Activated CD4-positive, alpha-beta T cell treated with anti-CD3 and anti-CD28 coated beads, Interleukin-2, amount 50 U/mL, for 16 hours (primary cell): ENCODE measurements around the gene PSD2.

Experiments used
- DNase-seq: peaks from one replicate; pipeline ENCODE4 v3.0.0-alpha.2; 2020

Gene PSD2

DNA sequence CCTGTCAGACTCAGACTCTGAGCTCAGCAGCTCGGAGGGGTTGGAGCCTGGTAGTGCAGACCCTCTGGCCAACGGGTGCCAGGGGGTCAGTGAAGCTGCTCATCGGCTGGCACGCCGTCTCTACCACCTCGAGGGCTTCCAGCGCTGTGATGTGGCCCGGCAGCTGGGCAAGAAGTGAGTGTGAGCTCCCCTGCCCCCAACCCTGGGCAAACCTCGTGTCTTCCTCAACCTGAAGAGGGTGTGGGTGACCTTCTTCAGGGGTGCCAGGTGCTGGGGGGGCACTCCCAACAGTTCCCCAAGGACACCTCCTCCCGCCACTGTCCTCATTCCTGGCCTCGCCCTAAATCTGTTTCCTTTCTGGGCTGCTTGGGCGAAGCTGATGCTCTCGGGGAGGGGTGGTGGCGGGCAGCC, 18.6 kb downstream of the PSD2 start:
- DNase-seq, result no peak

DNA sequence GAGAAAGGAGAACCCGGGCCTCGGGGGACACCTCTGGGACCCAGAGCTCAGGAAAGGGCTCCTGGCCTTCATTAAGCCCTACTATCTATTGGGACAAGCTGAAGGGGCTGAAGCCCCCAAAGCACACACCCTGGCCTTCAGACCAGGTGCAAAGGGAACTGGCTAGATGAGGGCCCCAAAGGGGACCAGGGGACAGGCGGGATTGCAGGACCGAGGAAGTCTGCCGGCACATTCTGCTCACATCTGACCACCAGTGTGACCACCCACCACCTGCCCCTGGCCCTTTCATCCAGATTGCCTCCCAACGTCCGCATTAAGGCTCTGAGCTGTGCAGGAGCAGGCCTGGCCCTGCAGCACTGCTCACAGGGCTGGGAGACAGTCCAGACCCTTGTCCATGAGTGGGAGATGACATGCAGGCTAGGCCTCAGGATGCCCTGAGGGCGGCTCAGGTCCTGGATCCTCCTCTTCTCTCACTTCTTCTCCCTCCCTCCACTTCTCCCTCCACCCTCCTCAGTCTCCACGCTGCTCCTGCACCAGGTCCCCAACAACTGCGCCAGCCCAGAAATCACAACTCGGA, 19.2 kb downstream of the PSD2 start:
- no peak for DNase-seq

DNA sequence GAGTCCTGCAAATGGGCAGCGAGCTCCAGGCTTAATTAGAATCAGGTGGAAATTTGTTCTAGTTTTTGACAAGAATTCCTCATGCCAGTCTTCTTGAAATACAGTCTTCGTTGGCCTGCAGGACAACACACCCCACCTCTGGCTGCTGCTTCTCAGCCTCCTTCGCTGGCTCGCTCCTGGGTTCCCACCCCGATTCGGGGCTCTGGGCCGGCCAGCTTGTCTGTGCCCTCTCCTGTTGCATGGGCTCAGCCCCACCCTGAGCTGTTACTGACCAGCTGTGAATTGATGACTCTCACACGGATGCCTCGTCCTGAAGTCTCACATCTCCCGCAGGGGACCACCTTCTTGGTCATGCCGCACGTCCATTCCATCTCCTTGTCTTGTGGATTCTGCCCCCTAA, 21.0 kb downstream of the PSD2 start:
- no peak for DNase-seq

DNA sequence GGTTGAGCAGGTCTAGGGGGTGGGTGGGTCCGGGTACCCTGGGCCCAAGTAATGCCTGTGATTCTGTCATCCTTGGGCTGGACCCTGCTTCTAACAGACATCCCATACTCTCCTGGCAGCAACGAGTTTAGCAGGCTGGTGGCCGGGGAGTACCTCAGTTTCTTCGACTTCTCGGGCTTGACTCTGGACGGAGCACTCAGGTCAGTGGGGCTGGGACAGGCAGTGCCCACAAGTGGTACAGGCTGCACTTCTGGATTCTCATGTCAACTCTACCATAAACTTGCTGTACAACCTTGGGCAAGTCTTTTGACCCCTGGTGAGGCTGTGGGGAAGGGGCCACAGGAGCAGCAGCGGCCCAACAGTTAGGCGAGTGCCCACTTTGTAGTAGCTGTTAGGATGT, 21.8 kb downstream of the PSD2 start:
- no peak for DNase-seq

DNA sequence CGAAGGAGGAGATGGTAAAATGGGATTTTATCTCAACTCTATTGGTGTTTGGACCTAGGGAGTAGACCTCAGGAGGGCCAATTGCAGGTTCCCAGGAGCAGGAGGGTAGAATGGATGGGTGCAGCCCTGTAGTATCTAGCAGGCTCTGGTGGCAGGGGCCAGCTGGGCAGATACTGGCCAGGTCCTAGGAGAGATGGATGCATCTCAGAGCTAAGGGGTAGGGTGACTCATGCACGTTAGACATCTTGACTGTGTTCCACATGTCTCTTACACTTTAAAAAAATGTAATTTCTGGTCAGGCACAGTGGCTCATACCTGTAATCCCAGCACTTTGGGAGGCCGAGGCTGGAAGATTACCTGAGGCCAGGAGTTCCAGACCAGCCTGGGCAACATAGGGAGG, 22.4 kb downstream of the PSD2 start:
- no peak for DNase-seq

DNA sequence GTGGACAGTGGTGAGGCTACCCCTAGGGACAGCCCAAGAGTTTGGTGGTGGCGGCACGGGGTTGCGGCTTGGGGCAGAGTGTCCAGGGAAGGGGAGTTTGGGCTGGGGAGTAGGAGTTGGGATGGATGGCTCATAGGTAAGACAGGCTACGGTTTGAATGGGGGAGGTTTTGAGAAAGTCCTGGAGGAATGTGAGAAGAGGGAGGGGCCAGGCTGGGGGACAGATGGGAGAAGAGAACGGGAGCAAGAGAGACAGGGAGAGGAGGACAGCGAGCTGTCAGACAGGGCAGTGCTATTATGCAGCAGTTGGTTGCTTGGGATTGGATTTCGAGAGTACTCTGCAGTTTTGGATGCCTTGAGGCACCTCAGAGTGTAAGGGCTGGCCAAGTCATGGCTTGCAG, 24.5 kb downstream of the PSD2 start:
- no peak for DNase-seq

DNA sequence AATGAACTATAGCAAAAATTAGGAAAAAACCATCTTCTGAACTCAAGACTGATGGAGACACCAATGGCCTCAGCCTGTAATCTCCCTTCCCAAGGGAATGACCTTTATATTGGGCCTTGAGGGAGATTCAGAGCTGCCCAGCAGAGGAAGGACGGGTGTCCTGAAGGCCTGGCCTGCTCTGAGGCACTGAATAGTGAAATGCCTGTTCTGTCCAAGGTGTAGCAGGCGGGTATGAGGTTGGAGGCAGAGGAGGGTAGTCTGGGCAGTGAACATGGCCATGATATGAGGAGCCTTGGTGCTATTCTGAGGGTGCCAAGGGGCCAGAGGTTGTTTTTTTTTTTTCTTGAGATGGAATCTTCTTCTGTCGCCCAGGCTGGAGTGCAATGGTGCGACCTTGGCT, 25.0 kb downstream of the PSD2 start:
- DNase-seq, result no peak

DNA sequence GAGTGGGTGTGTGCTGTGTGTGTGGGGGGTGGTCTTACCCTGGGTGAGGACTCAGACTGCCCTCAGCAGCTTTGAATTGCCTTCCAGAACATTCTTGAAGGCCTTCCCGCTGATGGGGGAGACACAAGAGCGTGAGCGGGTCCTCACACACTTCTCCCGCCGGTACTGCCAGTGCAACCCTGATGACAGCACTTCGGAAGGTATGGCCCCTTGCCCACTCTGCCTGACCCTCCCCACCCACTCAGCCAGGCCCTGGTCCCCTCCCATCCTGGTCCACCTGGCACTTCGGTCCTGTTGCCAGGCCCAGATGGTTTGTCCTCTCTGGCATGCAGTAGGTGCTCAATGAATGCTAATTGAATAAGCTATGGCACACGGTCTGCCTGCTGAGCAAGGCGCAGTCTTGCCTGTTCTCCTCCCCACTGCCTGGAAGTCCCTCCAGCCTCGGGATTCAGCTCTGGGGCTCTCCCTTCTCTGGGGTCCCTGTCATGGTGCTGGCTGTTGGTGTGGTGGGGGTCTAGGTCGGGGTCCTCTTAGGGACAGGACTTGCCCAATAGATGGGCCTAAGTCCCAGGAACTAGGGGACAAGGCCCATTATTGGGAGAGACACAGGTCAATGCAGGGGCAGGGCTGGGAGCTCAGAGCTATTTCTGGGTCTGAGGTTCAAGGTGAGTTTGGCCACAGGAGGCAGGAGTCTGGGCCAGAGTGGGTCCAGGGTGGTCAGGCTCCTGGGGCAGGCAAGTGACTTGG, 26.4 kb downstream of the PSD2 start:
- no peak for DNase-seq

DNA sequence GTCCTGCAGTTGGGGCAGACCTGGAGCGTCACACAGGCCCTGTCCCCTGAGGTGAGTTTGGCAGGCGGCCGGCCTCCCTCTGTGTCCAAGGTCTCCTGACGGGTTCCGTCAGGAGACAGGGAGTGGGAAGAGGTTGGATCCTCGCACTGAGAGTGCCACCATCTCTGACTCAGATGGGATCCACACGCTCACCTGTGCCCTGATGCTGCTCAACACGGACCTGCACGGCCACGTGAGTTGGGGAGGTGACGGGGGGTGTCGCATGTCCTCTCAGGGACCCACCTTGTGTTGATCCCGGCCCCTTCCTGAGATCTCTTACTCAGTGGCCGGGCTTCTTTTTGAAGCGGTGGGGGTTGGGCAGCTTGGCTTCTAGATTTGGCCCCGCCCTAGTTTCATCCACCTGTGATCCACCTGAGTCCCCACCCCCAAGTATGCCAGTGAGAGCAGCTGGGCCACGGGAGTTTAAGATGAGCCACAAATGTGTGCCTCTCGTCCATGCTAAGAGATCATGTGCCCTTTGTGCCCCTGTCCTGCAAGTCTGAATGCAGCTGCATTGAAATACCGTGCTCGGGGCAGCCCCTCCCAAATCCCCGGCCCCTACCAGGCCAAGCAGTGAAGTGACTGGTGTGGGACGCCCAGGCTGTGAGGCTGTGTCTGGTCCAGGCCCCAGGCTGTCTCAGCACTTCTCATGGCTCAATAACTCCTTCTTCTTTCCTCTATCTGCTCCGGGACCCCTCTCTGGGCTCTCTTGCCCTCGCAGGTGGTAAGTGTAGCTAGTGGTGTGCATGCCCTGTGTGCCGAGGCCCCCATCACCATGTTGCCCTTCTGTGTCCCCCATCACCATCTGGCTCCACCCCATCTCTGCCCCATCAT, 27.2 kb downstream of the PSD2 start:
- no peak for DNase-seq

DNA sequence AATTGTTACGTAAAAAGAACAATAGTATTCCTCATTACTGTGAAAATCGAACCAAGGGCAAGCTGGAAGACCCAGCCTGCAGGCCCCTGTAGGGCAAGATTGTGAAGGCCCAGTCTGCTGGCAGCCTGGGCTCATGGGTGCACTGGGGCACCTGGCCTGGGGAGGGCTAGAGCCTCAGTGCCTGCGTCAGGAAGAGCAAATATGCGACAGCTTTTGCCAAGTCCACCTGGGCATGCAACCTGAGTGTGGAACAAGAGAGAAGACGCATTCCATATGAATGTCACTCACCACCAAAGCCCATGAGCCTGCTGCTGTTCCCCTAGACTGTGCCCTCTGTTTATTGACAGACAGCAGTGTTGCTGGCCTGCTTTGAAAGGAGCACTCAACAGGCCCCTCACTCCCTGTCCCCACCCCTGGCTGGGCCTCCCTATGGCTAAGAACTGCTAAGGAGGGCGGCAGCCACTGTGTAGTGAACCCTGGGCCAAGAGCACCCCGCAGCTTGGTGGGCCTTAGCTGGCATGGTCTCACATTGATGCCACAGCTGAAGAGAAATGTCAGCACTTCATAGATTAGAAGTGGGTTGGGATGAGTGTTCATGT, 28.2 kb downstream of the PSD2 start:
- no peak for DNase-seq

DNA sequence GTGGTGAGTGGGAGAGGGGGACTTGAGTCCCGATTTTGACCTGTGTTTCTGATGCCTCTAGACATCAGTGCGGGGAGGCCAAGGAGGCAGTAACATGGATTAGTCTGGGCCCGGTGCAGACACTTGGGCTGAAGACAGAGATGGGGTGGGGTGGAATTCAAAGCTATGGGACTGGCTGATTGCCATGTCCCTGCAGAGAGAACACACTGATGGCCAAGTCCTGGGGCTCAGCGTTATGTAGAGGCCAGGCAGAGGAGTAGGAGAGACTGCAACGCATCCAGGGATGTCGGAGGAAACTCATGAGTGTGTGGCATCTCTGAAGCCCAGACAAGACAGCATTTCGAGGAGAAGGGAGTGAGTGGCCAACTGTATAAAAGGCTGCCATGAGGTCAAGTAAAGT, 30.1 kb downstream of the PSD2 start:
- no peak for DNase-seq

DNA sequence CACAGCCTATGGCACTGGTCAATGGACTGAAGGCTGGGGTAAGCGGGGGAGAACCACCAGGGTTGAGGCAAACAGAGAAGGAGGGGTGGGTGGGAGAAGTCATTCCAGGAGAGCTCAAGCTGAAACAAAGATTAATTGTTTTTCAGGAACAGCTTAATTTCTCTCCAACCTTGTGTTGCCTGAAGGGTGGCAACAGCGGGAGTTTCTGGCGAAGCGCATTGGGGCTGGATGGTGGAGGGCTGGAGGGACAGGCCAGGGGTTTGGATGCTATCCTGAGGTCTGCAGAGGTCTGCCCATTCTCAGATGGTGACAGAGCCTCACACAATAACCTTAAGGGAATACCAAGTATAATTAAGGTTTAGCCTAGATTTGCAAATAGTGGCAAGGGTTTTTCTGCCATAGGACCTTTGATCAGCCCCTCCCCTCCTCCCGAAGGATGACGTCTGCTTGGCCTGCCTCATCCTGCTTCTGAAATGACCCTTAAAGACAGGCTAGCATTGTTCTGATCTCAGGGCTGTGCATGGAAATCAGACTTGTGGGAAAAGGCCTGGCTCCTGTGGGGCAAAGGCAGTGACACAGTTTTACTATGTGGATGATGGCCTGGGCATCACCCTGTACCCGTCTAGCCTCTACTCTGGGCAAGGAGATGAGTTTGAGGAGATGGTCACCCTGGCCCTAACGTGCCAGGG, 32.7 kb downstream of the PSD2 start:
- DNase-seq, result no peak

DNA sequence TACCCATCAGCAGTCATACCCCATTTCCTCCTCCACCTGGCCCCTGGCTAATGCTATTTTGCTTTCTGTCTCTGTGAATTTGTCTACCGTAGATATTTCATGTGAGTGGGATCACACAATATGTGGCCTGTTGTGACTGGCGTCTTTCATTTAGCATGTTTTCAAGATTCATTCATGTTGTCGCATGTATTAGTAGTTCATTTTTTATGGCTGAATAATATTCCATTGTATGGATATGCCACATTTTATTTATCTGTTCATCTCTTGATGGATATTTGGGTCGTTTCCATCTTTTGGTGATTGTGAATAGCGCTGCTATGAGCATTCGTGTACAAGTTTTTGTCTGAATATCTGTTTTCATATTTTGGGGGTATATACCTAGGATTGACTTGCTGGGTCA, 33.9 kb downstream of the PSD2 start:
- no peak for DNase-seq

DNA sequence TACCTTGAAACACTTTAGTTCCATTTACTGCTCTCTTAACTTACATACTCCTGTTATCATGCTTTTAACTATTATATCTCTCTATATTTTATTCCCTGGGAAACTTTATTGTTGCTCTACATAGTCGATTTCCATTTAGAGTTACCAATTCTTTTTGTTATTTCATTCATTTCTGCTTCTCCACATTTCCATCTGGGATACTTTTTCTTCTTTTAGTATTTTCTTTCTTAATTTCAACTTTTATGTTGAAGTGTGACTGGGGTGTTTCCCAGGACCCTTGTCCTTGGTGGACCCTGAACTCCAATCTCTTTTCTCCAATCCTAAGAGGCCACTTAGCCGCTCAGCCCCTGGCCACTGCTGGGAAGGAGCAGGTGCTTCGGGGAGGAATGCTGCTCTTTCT, 36.0 kb downstream of the PSD2 start:
- DNase-seq, result no peak

DNA sequence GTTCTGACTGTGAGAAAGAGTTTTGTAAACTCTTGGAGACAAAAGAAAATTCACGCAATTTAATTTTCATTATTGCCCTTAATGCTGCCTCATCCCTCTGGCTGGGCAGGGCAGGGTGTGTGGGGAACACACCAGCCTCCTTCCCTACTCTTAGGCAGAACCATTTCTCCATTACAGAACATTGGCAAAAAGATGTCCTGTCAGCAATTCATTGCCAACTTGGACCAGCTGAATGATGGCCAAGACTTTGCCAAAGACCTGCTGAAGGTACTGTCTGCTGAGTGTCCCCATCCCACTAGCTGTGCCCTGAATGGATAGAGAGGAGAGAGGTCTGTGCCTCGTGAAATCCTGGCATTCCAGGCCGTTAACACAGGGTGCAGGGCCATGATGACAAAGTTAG, 37.9 kb downstream of the PSD2 start:
- DNase-seq, result no peak

DNA sequence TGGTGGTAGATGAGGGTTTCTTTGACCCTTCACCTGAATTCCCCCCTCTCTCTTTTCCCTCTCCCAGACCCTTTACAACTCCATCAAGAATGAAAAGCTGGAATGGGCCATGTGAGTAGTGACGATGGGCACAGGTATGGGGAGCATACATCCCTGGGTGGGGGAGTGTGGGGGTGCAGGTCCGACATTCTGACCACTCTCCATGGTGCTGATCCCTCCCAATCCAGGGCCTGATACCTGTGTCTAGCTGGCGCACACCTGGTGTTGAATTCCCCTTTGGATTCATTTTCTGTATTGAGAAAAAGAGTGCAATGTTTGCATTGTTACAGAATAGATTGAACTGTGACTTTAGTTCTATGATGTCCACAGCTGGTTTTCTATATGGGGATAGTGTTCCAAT, 40.0 kb downstream of the PSD2 start:
- no peak for DNase-seq

DNA sequence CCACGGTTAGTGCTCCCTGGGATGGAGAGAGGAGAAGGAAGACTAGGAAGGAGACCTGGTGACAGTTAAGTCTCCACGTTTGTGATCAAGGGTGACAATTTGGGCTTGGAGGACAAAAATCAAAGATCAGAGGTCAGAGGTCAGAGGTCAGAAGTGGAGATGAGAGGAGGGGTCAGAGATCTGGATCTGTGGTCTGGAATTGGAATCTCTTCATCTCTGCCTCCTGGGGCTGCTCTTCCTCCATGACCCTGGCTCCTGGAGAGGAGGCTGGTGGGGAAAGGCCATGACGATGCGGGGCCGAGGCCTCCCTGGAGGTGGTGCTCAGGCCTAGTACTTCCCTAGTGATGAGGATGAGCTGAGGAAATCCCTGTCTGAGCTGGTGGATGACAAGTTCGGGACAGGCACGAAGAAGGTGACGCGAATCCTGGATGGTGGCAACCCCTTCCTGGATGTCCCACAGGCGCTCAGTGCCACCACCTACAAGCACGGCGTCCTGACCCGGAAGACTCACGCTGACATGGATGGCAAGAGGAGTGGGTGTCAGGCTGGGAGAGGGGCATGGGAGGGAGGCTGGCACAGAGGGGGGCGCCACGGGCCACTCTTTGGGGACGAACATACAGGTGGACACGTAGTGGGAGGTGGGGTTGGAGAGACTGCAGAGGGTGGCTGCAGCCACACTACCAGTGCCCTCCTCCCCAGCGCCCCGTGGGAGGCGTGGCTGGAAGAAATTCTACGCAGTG, 41.0 kb downstream of the PSD2 start:
- no peak for DNase-seq

DNA sequence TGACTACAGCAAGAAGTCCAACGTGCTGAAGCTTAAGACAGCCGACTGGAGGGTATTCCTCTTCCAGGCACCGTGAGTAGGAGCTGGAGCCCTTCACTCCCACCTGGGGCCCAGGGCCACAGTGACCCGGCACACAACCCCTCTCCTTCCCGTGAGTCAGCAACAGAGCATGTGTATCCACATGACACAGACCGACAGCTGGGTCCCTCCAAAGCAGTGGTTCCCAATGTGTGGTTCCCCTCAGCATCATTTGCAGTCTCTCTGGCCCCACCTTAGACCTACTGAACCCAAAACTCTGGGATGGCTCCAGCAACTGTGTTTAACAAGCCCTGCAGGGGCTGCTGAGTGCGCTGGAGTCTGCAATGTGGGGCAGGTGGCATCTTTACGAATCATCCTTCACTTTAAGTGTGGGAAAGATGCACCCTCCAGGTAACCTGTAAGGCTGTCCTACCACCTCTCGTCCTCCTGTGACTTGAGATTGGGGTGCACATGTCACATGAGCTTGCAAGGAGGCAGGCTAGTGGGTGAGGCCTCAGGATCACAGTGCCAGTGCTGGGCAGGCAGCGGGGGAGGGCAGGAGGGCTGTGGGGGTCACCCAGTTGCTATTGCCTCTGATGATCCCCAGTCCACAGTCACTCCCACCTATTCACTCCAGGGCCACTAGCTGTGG, 42.2 kb downstream of the PSD2 start:
- DNase-seq, result no peak

DNA sequence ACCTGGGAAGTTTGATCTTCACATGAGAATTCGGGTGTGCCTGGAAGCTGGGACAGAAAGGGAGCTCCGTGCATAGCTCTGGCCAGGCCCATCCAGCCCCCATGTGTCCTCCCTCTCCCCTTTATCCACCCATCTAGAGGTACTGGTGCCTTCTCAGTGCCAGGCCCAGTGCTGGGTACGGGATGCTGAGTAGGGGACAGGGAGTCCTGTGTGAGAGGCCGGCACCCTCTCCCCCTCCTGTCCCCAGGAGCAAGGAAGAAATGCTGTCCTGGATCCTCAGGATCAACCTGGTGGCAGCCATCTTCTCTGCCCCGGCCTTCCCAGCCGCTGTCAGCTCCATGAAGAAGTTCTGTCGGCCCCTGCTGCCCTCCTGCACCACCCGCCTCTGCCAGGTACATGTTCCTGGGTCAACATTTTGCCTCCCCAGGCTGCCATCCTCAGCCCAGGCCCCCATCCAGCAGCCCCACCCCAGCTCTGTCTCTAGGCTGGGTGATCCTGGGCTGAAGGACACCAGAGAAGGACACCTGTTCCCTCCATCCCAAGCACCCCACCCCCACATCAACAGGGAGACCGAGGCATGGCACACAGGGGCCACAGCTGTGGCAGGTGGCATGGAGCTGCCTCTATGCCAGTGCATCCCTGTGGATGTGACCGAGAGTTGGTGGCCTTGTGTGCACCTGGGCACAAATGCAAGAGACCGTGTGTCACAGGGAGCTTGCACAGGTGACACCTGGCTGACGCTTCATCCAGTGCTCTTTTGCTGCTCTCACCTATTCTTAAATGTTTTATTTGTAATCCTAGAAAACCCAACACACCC, 43.0 kb downstream of the PSD2 start:
- no peak for DNase-seq

DNA sequence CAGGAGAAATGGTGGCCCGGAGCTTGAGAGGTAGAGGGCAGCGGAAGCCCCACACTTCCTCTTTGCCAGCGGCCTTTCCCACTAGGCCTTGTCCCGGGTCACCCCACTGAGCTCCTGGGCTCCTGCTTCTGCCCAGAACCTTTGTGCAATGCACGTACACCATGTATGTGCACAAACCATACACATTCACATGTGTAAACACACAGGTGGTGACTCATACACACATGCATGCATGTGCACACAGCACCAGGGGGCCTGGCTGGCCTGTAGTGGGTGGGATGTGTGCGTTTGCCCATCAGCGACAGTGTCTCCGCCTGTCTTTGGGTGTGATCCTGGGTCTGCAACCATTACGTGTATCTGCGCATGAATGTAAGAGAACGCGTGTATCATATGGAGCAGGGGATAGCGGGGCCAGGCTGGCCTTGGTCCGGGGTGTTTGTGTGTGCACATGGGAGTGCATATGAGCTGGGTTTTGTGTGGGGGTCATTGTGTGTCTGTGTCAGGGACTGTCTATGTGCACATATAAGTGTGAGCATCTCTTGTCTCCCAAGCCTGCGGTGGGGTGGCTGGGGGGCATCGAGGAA, 43.7 kb downstream of the PSD2 start:
- DNase-seq, result no peak
